T-helper 1 cell (primary cell): ENCODE data around the gene VPS8.

ENCODE experiments used
- DNase-seq, 5 donors: peaks; one replicate each; pipeline ENCODE4 v3.0.0-alpha.2; 2012 to 2020

VPS8 gene

GRCh38 chr3:184781801-184782200 is 30.2 kb upstream of the VPS8 start:
- DNase-seq: no peak

- no peak for DNase-seq
These were observed 28.6 kb upstream of the VPS8 start for GRCh38 chr3:184783319-184783718.

GRCh38 chr3:184784731-184785500 is 27.1 kb upstream of the VPS8 start:
- no peak for DNase-seq

- DNase-seq: no peak
These were observed 26.1 kb upstream of the VPS8 start for GRCh38 chr3:184785890-184786279.

- DNase-seq: peak in 1 of 5 donors; percentile 33
These were observed 25.6 kb upstream of the VPS8 start for GRCh38 chr3:184786280-184786941.

- DNase-seq: no peak
These were observed 23.2 kb upstream of the VPS8 start for GRCh38 chr3:184788751-184789150.

GRCh38 chr3:184789314-184789998 is 22.5 kb upstream of the VPS8 start:
- DNase-seq: no peak

- DNase-seq: no peak
These were observed 20.8 kb upstream of the VPS8 start for GRCh38 chr3:184791171-184791570.

- no peak for DNase-seq
These were observed 16.3 kb upstream of the VPS8 start for GRCh38 chr3:184795522-184796190.

GRCh38 chr3:184796551-184796950 is 15.4 kb upstream of the VPS8 start:
- DNase-seq: no peak

- DNase-seq: no peak
These were observed 15.0 kb upstream of the VPS8 start for GRCh38 chr3:184796954-184797353.

GRCh38 chr3:184798120-184798519 is 13.8 kb upstream of the VPS8 start:
- no peak for DNase-seq

- DNase-seq: no peak
These were observed 11.5 kb upstream of the VPS8 start for GRCh38 chr3:184800349-184800930.

- DNase-seq: no peak
These were observed 10.7 kb upstream of the VPS8 start for GRCh38 chr3:184801241-184801785.

- no peak for DNase-seq
These were observed 9.8 kb upstream of the VPS8 start for GRCh38 chr3:184802150-184802549.

- DNase-seq: no peak
These were observed 7.2 kb upstream of the VPS8 start for GRCh38 chr3:184804801-184805200.

- DNase-seq: no peak
These were observed 6.5 kb upstream of the VPS8 start for GRCh38 chr3:184805351-184806038.

GRCh38 chr3:184806567-184807271 is 5.2 kb upstream of the VPS8 start:
- DNase-seq: no peak

- no peak for DNase-seq
These were observed 4.4 kb upstream of the VPS8 start for GRCh38 chr3:184807549-184807948.

- DNase-seq: no peak
These were observed 3.9 kb upstream of the VPS8 start for GRCh38 chr3:184808021-184808420.

- DNase-seq: no peak
These were observed 1.8 kb upstream of the VPS8 start for GRCh38 chr3:184810146-184810545.
